ENCODE data around the gene SIM2.

The SIM2 gene

GRCh38 chr21:36765229-36765628, 66.3 kb downstream of the SIM2 start:
- Histone ChIP-seq H3K27ac (no peak overlapping the region), H3K36me3 (ENCODE audit: insufficient read depth) (no peaks in the 10 kb centered on the region), H4K20me1 (ENCODE audit: insufficient read depth) (no peaks in the 10 kb centered on the region), H3K4me3 (IDR thresholded peaks at IDR 0.05; ENCODE audit: insufficient read depth, low read depth, low read length) (no peak overlapping the region), H3K4me2 (no peak overlapping the region), H3K79me2 (ENCODE audit: insufficient read depth, low read depth) (no peaks in the 10 kb centered on the region), H3K9ac (no peak overlapping the region), H2AFZ (ENCODE audit: low read depth) (no peak overlapping the region), H3K27me3 (ENCODE audit: insufficient read depth, low read depth) (no peaks in the 10 kb centered on the region), H3K4me1 (ENCODE audit: low read depth, poor library complexity, severe bottlenecking) (no peaks in the 10 kb centered on the region)
- TF ChIP-seq, protein P1, sequence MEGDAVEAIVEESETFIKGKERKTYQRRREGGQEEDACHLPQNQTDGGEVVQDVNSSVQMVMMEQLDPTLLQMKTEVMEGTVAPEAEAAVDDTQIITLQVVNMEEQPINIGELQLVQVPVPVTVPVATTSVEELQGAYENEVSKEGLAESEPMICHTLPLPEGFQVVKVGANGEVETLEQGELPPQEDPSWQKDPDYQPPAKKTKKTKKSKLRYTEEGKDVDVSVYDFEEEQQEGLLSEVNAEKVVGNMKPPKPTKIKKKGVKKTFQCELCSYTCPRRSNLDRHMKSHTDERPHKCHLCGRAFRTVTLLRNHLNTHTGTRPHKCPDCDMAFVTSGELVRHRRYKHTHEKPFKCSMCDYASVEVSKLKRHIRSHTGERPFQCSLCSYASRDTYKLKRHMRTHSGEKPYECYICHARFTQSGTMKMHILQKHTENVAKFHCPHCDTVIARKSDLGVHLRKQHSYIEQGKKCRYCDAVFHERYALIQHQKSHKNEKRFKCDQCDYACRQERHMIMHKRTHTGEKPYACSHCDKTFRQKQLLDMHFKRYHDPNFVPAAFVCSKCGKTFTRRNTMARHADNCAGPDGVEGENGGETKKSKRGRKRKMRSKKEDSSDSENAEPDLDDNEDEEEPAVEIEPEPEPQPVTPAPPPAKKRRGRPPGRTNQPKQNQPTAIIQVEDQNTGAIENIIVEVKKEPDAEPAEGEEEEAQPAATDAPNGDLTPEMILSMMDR (conservative IDR thresholded peaks at IDR 0.05; ENCODE audit: low read depth, low read length): no peak

GRCh38 chr21:36766511-36766910, 67.6 kb downstream of the SIM2 start:
- H3K9ac ChIP-seq: no peak overlapping the region
- H3K4me2 ChIP-seq: no peak overlapping the region
- no peaks in the 10 kb centered on the region for H4K20me1 ChIP-seq (ENCODE audit: insufficient read depth)
- H3K36me3 ChIP-seq (ENCODE audit: insufficient read depth): no peaks in the 10 kb centered on the region
- H3K79me2 ChIP-seq (ENCODE audit: insufficient read depth, low read depth): no peaks in the 10 kb centered on the region
- no peak overlapping the region for H2AFZ ChIP-seq (ENCODE audit: low read depth)
- TF ChIP-seq, protein P1 (conservative IDR thresholded peaks at IDR 0.05; ENCODE audit: low read depth, low read length): no peak
- H3K27me3 ChIP-seq (ENCODE audit: insufficient read depth, low read depth): no peaks in the 10 kb centered on the region
- H3K4me3 ChIP-seq (IDR thresholded peaks at IDR 0.05; ENCODE audit: insufficient read depth, low read depth, low read length): no peak overlapping the region
- no peak overlapping the region for H3K27ac ChIP-seq
- no peaks in the 10 kb centered on the region for H3K4me1 ChIP-seq (ENCODE audit: low read depth, poor library complexity, severe bottlenecking)

GRCh38 chr21:36767096-36767495, 68.2 kb downstream of the SIM2 start:
- TF ChIP-seq, protein P1 (conservative IDR thresholded peaks at IDR 0.05; ENCODE audit: low read depth, low read length): no peak
- Histone ChIP-seq H2AFZ (ENCODE audit: low read depth) (no peak overlapping the region), H3K27ac (no peak overlapping the region), H3K4me3 (IDR thresholded peaks at IDR 0.05; ENCODE audit: insufficient read depth, low read depth, low read length) (no peak overlapping the region), H3K27me3 (ENCODE audit: insufficient read depth, low read depth) (no peaks in the 10 kb centered on the region), H3K79me2 (ENCODE audit: insufficient read depth, low read depth) (no peaks in the 10 kb centered on the region), H3K36me3 (ENCODE audit: insufficient read depth) (no peaks in the 10 kb centered on the region), H3K4me1 (ENCODE audit: low read depth, poor library complexity, severe bottlenecking) (no peaks in the 10 kb centered on the region), H3K9ac (no peak overlapping the region), H3K4me2 (no peak overlapping the region), H4K20me1 (ENCODE audit: insufficient read depth) (no peaks in the 10 kb centered on the region)

GRCh38 chr21:36768496-36768895, 69.6 kb downstream of the SIM2 start:
- Histone ChIP-seq H3K27ac (no peak overlapping the region), H3K36me3 (ENCODE audit: insufficient read depth) (no peaks in the 10 kb centered on the region), H3K4me3 (IDR thresholded peaks at IDR 0.05; ENCODE audit: insufficient read depth, low read depth, low read length) (no peak overlapping the region), H3K9ac (no peak overlapping the region), H4K20me1 (ENCODE audit: insufficient read depth) (no peaks in the 10 kb centered on the region), H3K27me3 (ENCODE audit: insufficient read depth, low read depth) (no peaks in the 10 kb centered on the region), H2AFZ (ENCODE audit: low read depth) (no peak overlapping the region), H3K4me1 (ENCODE audit: low read depth, poor library complexity, severe bottlenecking) (no peaks in the 10 kb centered on the region), H3K79me2 (ENCODE audit: insufficient read depth, low read depth) (no peaks in the 10 kb centered on the region), H3K4me2 (no peak overlapping the region)
- TF ChIP-seq, protein P1 (conservative IDR thresholded peaks at IDR 0.05; ENCODE audit: low read depth, low read length): no peak

Measured in KMS-11 (cell line).